Stimulated activated CD4-positive, alpha-beta T cell treated with anti-CD3 and anti-CD28 coated beads, Interleukin-1b, Interleukin-23, amount 100 ng/mL, for 1 hour (primary cell): Measurements from ENCODE around the gene SPATA32.
"Not testable (repeated sequence)": the region's sequence is repeated elsewhere in the genome, so short reads cannot be mapped to it uniquely, and the experiment has no call there.

Experiments used
- DNase-seq, 2 donors: peaks; one replicate each; pipeline ENCODE4 v3.0.0-alpha.2; 2020; ENCODE audit warnings: low read depth in 2 of 2

Gene SPATA32, protein sequence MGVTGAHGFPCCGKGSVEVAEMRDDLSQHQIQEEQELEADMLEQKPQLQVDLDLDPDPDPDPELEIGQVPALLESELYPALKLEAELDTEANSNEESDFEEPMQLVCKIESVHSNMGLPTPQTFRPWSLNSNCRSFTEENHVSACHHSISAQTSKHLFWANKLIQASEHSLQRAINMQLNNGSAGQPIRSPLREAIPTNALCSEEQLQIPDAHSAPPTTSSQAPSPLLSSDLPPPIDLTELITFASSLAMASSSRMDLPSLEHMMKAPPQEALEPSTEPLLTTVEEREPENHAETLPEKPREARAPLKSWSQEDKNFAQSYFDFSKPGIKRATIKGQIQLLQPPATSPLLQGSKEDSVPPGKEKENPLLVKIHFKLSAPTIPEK

DNA sequence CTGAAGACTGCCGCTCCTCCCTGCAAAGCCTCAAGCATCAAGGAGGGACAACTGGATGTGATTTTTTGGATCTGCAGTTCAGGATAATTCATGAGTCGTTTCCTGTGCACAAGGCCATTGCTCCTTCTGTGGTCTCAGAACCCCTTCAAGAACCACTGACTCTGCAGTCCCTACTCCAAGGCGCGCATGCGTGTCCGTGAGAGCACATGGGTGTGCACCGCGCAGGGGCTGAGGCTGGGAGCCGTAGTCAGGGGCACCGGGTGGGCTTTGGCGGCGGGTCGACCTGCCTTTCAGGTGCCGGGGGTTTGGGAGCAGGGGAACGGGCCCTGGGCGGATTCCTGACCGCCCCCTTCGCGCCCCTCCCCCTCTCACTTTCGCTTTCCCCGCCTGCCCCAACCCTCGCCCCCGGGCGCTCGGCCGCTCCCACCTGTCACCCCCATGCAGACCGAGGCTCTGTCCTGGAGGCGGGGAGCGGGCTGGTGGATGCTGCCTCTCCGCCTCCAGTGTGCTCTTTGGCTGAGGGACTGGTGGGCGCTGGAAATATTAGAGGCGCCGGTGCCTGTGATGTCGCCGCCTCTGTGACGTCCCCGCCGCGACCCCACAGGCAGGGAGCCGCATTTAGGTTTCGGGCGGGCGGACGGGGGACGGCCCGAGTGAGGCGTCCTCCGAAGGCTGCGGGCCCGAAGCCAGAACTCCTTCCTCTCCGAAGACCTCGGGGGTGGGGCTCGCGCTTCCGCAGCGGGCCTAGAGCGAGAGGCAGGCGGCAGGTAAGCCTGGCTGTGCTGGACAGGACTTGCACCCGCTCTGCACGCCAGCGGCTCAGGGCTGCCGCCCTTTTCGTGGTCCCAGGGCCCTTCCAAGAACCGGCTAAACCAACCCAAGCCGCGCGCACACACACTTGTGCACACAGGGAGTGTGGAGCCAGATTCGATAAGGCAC, at the start of gene SPATA32:
Gene SPATA32, minus strand, starts transcription at position 518 of the 939 bp plus-strand sequence. Its CDS starts 78 bp downstream, at position 440.
- DNase-seq: peak; percentile 30 to 43

DNA sequence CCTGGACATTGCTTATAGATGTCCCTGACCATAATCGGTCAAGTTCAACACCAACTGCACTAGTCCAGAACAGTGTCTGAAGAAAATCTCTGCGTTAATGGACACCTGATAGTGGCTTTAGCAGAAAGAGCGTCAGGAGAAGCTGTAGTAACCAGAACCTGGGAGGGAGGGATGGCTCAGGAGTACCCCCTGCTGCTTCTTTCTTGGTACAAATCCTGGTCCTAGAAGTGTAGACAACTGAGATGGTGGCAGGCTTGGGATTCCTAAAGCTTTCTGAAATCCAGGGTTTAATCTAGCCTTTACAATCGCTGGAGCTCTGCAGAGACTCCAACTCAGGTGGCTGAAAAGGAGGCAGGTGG, 49.5 kb upstream of the SPATA32 start:
- DNase-seq: no peak

DNA sequence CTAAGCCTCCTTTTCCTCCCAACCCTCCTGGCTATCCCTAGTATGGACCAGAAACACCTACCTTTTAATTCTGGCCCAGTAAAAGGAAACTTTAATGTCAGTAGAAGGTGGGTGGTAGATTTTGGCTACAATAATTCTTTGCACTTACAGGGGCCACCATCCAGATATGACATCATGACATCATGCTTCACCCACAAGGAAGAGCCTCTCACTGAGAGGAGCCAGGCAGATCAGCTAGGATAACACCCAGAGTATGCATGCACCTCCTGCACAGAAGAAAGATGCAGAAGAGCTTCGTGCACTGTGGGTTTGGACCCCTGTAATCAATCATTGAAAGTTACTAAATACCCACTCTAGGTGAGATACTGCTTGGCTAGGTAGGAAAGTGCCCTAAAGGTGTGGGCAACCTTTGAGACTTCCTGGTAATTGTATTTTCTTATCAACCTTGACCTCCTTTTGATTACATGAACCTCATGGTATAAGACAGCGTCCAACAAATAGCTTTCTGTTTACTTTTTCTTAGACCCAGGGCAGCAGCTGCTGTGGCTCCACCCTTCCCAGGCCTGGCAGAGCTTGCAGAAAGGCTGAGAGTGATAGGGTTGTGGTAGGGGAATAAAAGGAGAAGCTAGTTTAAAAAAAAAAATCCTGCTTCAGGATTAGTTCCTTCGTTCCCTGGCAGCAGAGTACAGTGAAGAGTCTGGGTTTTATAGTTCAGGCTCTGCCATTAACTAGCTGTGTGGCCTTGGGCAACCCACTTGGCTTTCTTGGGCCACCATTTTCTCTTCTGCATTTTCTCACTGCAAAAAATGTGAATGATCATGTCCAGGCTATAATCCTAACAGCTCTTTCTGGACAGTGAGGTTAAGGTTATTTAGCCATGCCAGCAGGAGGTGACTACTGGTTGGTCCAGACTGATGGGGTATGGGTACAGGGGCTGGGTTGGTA, 48.8 kb upstream of the SPATA32 start:
- DNase-seq: no peak

DNA sequence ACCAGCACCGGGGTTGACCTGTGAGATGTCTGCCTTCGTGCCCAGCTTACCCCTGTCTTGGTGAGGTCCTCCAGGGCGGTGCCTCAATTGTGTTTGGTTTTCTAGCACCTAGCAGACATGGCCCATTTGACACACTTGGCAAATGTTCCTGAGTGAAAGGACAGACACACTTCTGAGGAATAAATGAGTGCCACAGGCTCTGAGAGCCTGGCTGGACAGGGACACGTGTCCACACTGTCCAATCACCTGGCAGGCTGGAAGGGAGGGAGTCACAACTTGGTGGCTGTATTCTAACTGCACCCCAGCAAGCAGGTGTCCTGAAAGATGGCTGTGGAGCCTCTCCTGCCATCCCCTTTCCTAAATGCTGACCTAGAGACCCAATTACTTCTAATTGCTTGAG, 47.5 kb upstream of the SPATA32 start:
- DNase-seq: no peak

DNA sequence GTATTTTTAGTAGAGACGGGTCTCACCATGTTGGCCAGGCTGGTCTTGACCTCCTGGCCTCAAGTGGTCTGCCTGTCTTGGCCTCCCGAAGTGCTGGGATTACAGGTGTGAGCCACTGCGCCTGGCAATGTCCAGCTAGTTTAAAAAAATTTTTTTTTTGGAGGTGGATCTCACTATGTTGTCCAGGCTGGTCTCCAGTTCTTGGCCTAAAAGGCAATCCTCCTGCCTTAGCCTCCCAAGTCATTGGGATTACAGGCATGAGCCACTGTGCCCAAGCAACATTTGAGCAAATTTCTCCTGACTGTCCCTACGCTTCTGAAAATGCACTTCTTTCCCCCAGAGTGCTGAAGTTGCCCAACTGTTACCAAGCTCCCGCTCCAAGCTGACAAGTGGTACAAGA, 46.9 kb upstream of the SPATA32 start:
- no peak for DNase-seq

DNA sequence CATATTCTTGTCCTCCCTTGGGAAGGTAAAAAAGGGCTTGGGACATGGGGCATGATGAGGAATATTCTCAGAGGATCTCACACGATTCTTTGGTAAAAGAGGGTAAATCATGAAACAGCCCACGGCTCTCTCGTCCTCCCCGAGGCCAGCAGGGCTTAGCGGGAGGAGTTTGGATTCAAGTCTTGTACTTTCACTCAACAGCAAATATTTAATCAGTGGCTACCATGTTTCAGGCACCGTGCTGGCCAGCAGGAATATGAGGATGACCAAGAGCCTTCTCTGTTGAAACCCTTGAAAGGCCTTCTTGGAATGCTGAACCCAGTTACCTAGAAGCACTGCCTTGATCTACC, 46.1 kb upstream of the SPATA32 start:
- no peak for DNase-seq

DNA sequence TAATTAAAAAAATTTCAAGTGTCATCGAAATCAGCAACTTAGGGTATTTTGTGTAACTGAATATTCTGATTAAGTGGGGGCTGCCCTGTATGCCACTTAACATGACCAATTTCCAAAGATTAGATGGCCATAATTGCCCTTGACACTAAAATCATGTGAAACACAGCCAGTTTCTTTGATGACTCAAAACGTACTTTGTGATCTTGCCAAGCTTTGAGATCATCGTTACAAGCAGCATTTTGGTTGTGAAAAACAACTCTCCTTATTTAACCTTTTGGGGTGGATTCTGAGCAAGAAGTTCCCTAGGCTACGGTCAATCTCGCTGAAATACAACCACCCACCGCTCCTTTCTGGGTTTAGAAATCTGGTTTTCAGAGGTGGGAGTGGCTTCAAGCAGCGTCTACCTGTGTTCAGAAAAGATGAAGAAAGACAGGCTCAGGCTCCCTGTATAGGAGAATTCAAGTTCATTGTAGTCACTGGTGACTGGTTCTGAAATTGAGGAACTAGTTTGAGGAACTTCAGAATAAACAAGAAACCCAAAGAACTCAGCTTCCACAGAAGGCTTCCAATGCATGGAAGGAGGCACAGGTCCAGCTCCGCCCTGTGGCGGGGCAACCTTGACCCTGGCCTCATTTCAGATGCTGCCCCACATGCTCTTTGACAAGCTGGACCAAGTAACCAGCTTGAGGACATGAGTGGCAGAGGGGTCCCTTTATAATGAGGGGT, 45.6 kb upstream of the SPATA32 start:
- DNase-seq: no peak

DNA sequence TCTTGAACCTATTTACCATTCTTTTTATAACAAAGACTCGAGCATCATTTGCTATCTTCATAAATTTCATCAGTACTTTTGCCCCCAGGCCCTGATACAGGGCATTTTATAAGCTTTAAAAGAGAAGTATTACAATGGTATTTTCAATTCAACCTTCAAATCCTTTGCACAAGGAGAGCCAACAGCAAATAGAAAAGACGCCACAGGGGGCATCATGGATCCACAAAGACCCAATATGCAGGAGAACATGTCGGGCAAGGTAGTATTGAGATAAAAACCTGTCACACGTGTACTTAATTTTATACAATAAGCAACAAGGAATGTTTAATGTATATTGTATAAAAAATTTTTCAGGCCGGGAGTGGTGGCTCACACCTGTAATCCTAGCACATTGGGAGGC, 44.7 kb upstream of the SPATA32 start:
- no peak for DNase-seq

DNA sequence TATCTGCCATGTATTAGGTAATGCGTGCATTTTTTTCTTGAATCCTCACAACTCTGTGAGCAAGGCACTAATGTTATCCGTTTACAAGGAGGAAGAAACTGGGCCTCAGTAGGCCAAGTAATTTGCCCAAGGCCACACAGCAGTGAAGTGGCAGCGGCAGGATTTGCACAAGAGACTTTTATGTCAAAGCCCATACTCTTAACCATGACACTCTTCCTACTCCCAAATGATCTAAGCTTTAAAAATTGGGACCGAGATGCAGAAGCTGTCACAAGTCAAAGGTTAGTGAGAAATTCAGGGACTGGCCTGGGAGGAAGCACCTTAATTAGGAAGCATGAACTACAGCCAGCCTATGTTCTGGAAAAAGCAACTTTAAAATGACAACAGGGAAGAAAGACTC, 44.2 kb upstream of the SPATA32 start:
- DNase-seq: no peak

DNA sequence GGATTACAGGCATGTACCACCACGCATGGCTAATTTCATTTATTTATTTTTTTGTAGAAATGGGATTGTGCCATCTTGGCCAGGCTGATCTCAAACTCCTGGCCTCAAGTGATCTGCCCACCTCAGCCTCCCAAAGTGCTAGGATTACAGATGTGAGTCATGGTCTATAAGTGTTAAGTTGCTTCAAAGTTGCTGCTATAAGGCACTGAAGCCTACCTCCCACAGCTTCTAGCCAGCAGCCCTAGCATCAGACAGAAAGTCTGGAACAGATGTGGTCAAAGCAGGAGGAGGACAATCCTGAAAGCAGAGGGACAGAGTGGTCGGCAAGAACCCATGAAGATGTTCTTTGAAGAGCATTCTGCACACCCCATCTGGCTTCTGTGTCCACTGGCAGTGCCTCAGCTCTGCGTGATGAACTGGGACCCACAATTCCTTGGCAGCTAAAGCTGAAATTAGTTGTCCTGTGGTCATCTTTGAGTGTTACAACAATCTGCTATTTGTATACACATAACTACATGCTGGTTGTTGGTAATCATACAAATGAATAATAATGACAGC, 43.7 kb upstream of the SPATA32 start:
- DNase-seq: no peak

DNA sequence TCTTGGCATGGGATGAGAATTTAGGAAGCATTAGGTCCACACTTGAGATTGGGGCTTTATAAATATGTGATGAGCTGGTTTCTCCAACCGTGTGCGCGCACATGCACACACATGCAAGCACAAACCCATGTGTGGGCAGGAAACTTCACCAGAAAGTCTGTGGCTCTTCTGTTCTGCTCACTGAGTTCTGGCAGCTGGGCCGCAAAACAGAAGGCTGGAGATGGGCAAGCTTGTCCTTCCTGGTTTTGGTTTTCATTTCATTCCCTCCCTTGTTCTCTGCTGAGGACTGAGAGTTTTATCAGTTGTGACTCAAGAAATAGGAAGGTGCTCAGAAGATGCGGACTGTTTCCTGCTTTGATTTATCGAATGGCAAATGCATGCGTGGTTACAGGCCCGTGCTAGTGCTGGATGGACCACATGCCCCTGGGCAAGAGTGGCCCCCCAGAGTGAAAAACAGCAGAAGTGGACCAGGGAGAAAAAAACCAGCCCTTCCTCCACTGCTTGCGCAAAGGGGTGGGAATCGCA, 40.8 kb upstream of the SPATA32 start:
- DNase-seq: no peak

DNA sequence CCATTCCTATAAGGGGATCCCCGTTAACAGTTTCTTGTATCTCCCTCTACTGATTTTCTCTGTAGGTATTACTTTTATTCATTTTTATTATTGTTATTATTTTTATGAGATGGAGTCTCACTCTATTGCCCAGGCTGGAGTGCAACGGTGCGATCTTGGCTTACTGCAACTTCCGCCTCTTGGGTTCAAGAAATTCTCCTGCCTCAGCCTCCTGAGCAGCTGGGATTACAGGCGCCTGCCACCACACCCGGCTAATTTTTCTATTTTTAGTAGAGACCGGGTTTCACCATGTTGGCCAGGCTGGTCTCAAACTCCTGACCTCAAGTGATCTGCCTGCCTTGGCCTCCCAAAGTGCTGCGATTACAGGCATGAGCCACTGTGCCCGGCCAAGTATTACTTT, 40.3 kb upstream of the SPATA32 start:
- DNase-seq: not testable (repeated sequence)

DNA sequence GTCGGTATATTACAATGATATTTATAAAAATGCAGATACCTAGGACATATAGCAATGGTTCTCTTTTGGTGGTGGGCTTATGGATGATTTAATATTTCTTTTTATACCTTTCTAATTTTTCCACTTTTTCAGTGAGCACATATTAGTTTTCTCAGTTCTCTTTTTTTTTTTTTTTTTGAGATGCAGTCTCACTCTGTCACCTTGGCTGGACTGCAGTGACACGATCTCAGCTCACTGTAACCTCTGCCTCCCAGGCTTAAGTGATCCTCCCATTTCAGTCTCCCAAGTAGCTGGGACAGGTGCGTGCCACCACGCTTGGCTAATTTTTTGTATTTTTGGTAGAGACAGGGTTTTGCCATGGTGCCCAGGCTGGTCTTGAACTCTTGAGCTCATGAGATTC, 39.8 kb upstream of the SPATA32 start:
- no peak for DNase-seq

DNA sequence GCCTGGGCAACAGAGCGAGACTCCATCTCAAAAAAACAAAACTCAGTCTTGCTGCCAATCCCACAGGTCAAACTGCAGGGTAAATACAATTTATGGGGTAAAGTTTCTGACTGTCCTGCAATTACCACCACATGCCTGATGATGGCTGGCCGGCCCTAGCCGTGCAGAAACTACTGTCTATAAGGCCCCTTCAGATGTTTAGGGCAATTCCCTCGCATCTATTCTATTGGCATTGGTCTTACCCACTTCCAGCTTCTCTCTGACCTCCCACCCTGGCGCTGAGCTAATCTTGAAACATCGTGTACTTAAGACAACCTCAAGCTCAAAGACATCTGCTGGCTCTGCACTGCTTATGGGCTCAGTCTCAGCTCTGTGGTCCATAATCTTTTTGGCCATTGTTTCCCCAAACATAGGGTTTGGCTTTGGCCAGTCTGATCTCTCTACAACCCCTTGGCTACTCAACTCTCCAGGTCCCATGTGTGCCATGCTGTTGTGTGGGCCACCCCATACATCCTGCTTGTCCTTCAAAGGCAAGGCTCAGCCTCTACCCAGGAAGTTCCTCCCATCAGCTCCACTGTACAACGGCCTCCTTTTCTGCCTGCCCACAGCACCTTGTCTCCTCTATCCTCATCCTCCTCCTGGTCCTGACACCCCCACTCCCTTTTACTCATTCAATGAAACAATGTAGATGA, 38.3 kb upstream of the SPATA32 start:
- DNase-seq: no peak

DNA sequence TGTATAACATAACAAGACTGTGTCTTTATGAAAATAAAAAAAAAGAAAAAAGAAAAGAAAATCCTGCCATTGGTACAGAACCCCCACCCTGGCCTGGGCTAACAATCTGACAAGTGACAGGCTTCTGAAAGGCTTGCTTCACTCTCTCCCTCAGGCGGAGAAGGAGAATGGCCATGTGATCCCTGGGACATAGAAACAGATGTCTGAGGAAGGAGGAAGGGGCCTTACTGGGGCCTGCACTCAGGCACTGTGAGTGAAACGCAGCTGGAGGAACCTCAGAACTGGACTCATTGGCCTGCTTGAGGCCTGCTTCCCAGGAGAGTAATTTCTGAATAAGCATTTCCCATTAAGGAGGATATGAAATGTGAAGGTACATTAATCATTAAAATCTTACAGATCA, 37.5 kb upstream of the SPATA32 start:
- no peak for DNase-seq

DNA sequence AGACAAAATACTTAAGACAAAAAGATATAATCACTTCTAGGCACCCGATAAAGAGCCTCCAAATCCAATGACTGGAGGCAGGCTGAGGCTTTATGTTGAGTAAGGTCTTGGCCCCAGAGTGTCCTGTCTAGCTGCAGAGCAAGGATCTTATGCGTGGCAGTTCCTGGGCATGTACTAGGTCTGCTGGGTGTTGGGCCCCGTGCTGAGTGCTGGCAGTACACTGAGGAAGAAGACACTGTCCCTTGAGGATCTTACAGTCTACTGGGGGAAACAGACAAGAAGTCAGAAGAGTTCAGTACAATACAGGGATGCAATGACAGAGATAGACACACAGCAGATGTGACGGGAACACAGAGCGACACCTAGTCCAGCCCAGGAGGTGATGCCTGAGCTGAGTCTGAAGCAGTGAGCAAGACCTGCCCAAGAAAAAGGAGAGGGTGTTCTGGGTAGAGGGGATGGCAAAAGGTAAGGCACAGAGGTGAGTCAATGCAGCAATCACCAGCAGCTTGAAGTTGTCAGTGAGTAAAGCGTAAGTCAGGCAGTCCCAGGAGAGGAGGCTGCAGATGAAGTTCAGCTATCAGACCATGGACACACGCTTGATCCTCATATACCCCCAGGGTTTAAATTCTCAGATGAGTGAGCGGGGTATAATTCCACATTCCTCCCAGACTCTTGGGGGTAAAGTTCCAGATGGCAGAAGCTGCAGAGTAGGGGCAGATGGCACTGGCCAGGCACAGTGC, 36.8 kb upstream of the SPATA32 start:
- DNase-seq: no peak

DNA sequence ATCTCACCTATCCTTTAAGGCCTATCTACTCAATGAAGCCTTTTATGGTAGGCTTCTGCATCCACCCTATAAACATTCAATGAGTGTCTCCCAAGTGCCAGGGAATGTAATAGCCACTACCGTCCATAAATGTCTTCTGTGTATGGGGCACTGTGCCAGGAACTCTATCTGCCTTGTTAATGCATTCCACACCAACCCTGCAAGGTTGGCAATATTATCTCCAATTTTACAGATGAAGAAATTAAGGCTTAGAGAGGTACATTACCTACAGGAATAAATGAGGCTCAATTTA, 34.9 kb upstream of the SPATA32 start:
- no peak for DNase-seq

DNA sequence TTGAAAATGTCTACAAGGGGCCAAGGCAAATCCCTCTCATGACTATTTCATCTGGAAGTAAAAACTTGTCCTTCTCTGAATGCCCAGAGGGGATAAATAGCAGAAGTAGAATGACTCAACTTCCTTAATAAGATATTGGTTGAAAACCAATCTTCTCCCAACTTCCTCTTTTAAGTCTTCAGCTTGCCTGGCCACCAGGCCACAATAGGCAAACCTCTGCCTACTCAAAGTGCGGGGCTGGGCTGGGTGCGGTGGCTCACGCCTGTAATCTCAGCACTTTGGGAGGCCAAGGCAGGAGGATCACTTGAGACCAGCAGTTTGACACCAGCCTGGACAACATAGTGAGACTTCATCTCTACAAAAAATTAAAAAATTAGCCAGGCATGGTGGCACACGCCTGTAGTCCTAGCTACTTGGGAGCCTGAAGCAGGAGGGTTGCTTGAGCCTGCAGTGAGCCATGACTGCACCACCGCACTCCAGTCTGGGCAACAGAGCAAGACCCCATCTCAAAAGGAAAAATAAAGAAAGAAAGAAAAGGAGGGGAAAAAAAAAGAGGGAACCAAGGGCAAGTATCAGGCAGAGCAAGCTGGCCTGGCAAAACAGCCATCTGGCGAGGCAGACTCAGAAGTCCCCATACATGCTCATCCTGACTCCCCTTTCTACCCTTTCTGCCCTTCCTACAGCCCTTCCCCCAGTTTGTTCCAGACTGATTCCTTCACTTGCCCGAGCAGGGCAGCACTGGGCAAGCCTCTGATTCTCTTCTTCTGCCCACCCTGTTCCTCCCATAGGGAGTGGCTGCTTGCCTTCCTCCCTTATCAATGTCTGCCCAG, 34.3 kb upstream of the SPATA32 start:
- DNase-seq: no peak

DNA sequence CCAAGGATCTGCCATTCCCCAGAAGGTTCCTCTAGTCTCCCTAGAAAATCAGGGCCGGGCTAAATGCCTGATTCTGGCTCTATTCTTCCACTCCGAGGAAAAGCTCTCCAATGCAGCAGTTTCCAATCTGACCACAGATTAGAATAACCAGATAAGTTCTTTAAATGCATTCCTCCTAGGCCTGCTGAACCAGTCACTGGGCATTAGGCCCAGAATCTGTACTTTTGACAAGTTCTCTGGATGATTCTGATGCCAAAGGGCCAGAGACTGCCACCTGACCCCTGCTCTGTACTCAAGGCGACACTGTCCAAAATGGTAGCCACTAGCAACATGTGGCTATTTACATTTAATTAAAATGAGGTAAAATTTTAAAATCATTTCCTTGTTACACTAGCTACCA, 32.6 kb upstream of the SPATA32 start:
- no peak for DNase-seq
